DND-41 (cell line): Measurements from ENCODE around the gene LRP5.

Experiments
- CTCF ChIP-seq: IDR thresholded peaks from 2 replicates; pipeline ENCODE4 v1.5.1; 2012; ENCODE audit warnings: borderline replicate concordance, low read length, moderate library complexity, mild to moderate bottlenecking; ENCODE audit not compliant: poor library complexity, severe bottlenecking; ENCODE audit errors: extremely low read depth
- EZH2 ChIP-seq: IDR thresholded peaks from 3 replicates; pipeline ENCODE4 v1.6.1; 2012; ENCODE audit warnings: borderline replicate concordance, low read depth, mild to moderate bottlenecking, moderate library complexity, low read length, inconsistent platforms; ENCODE audit not compliant: severe bottlenecking

DNA sequence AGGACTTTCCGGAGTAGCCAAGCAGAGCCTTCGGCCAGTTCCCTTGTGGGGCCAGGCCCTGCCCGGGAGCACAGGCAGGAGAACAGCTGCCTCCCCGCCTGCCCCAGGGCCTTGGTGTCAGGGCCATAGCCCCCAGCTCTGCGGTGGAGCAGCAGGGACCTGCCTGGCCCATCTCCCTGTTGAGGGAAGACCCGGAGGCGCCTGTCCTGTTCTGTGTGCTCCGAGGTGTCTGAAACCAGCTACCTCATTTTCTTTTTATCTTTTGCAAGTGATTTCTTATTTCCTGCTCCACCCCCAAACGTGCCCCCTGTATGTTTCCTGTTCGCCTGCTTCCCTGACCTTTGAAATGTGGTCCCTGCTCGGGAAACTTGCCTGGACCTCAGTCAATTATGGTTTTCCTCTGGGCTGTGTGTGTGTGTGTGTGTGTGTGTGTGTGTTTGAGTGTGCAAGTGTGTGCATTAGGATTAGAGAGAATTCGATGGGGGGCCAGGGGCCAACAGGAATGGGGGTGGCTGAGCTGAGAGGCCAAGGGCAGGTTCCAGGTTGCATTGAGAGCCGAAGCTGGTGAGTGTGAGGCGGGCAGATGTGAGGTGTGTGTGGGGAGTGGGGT is 19.1 kb downstream of the LRP5 start:
- no peak for TF ChIP-seq CTCF
- no peak for TF ChIP-seq EZH2
